HG02610 (cell line): ENCODE results near the gene ABCA1.
"Not testable (repeated sequence)": the region's sequence is repeated elsewhere in the genome, so short reads cannot be mapped to it uniquely, and the experiment has no call there.

Source experiments
- ATAC-seq: cut with Tn5 transposase; IDR thresholded peaks from one replicate; pipeline ENCODE4 v1.9.1; 2021; ENCODE audit warnings: mild to moderate bottlenecking, moderate library complexity; ENCODE audit not compliant: unreplicated experiment

Gene ABCA1

DNA sequence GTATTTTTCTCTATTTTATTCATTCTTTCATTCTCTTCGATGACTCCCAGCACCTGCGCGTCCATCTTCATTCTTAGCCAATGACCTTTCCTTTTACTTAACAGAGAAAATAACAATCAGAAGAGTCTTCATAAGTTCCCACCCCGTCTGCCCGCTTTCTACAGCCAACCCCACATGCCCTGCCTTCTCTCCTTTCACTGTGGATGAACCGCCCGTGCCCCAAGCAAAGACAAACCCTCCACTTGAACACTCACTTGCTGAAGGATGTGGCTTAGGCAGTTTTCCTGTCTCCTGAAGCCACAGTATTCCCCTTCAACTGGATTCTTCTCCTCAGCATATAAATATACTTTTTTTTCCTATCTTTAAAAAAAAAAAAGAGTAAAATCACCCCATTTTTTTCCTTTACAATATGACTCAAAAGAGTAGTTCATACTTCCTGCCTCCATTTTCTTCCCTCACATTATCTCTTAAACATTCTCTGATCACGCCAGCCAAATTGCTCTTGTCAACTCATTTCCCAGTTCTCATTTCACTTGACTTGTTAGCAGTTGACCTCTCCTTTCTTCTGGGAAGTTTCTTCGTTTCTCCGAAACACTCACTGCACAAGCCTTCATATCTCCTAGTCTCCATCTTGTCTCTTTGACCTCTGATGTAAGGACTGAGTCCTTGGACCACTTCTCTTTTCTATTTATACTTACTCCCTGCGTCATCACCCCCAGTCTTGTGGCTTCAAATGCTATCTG lies 153.0 kb downstream of the ABCA1 start:
- peak; percentile 87 for ATAC-seq

DNA sequence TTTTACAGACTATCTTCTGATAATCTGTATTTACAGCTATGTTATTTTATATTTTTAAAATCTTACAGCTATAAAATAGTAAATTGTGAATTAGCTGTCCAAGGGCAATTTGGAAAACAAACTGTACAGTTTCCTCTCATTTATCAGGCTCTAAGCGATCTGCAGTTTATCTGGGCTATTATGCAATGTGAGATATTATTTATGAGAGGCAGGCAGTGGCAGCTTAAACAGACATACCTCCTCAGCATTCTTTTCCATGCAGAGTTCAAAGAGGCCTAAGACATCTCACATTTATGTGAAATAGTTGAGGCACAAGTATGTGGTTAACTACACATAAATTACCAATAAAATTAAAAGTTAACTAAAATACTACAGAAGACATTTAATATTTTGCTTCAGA lies 153.8 kb downstream of the ABCA1 start:
- ATAC-seq = no peak

- ATAC-seq = peak; percentile 38
These were observed 155.0 kb downstream of the ABCA1 start for GRCh38 chr9:104772714-104773510.

DNA sequence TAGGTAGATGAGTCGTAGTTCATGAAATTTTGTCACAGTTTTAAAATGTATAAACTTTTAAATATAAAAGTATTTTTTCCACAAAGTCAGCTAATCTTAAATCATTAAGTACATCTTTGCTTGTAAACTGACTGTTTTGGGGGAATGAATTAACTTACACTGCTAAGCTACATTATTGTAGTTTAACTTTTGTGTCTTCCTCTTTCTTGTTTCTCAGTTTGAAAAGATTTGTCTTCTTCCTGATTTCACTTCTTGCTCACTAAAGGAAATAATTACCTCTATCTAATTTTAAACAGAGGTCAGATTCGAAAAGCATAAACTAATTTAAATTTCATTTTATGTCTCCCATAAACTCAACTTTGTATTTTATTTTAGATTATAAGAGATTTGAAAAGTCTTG lies 158.3 kb downstream of the ABCA1 start:
- no peak for ATAC-seq

GRCh38 chr9:104769029-104769428 lies 158.9 kb downstream of the ABCA1 start:
- ATAC-seq = not testable (repeated sequence)

DNA sequence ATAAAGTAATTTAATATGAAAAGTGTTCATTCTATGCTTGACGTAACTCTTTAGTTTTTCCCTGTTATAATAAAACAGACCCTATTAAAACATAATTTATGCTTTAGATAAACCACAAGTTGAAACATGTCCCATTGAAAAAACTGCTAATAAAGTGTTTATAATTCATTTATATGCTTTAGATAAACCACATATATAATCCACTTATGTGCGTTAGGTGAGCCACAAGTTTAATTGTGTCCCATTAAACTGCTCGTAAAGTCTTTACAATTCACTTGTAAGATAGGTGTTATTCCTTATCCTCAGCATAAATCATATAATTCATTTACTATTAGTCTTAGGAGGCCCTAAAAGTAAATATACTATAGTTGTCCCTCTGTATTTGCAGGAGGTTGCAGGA lies 160.4 kb downstream of the ABCA1 start:
- no peak for ATAC-seq

GRCh38 chr9:104766025-104766424 lies 161.9 kb downstream of the ABCA1 start:
- ATAC-seq = no peak

DNA sequence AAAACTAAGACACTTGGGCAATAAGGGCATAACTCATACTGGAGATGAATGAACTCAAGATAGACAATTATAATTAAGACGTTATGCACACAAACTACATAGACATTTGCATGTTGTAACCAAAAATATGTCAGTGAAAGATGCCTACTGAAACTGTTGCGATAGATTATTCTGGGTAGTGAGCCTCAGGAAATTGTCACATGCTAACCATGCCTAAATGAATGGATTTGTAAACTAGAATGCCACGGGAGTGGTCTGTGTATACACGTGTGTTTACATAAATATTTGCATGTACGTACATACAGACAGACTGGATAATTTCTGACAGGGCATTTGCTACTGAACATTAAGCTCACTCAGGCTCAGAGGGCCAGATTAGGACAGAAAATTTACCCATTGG lies 162.8 kb downstream of the ABCA1 start:
- ATAC-seq = peak; percentile 35

DNA sequence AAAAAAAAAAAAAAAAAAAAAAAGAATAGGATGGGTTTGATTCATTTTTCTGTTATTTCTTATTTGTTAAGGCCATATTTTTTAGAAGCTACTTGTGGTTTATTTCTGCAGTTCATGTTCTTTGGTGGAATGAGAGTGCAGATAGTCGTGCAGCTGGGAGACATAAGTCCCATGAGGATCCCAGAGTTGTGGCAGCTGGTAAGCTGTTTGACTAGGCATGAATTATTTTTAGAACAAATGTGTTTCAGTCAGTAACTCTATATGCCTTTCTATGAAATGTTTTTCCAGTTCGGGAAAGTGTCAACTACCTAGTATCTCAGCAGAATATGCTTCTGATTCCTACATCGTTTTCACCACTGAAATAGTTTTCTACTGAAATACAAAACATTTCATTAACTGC lies 169.0 kb downstream of the ABCA1 start:
- peak; percentile 52 for ATAC-seq

GRCh38 chr9:104750185-104750767 lies 177.7 kb downstream of the ABCA1 start:
- peak; percentile 27 for ATAC-seq

- ATAC-seq = no peak
These were observed 179.5 kb downstream of the ABCA1 start for GRCh38 chr9:104748359-104749031.

DNA sequence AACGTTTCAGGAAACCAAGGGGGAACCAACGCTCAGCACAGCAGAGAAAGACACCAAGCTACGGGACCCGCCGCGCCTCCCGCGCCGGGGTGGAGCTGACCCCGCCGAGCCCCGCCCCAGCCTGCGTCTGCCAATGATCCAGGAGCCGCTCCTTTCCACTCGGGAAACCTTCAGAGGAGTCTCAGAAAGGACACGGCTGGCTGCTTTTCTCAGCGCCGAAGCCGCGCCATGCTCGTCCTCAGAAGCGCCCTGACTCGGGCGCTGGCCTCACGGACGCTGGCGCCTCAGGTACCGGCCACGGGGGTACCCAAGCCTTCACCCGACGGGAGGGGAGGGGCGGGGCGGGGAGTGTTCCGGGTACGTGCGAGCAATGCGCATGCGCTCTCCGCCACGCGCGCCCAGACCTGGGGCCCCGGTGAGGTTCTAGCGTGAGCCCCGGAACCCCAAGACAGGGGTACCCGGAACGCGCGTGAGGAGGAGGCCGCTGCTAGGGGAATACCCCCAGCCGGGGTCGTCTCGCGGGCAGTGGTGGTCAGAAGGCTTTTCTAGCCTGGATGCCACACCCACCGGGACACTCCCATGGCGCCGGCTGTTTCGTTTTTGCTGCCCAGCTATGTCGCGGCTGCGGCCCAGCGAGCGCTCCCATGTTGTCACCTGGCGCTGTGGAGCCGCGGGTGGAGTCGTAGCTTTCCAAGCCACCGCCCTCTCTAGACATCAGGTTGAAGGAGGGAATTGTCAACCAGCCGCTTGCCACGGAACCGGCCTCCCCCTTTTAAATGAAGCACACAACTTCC lies 180.2 kb downstream of the ABCA1 start, which contains the start of gene NIPSNAP3A:
Gene NIPSNAP3A, plus strand, starts transcription at position 119 of the 794 bp plus-strand sequence. Its CDS starts 110 bp downstream, at position 229.
- ATAC-seq = peak; percentile 87

DNA sequence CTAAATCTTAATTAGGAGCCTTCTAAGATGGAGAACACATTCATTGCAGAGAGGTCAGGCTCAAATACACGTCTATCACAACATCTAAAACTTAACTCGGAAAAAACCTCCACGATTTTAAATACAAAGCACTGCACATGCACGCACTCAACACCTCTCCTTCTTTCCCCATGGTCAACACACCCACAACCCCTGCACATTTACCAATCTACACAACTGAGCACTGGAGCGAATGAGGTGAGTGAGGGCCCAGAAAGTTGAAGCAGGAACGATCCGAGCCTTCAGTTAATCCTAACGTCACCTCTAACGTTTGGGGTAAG lies 180.8 kb downstream of the ABCA1 start:
- ATAC-seq = no peak

- ATAC-seq = no peak
These were observed 181.2 kb downstream of the ABCA1 start for GRCh38 chr9:104746798-104747197.

DNA sequence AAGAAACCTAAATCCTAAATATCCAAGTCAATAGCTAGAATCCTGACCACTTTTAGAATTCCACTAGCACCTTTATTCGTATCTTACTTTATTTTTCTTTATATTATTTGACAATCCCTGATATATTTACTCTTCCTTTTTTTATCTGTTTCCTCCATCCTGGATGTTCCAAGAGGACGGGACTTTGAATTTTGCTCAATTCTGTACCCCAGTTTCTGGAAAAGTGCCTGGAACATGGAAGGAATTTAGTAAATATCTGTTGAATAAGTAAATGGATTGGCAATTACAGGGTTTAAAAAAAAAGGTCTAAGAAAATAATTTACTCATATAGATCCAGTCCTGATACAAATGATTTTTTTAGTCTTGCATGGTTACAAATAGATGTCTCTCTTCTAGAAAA lies 181.7 kb downstream of the ABCA1 start:
- no peak for ATAC-seq

DNA sequence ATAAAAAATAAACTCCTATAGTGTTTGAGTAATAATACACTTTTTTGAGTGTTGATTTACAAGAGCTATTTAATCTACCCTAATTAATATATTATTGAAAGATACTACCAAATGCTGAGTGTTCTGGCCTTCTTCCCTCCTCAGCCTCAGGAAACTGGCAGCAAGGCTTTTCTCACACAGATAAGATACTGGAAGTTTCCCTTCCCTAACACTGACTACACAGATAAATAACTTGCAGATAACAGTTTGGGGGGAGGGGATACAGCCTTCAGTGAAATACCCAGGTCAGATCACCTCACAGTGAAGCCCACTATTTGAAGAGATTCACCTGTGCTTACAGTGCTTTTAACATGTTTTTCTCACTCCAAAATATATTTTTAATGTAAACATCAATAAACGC lies 182.1 kb downstream of the ABCA1 start:
- ATAC-seq = no peak

DNA sequence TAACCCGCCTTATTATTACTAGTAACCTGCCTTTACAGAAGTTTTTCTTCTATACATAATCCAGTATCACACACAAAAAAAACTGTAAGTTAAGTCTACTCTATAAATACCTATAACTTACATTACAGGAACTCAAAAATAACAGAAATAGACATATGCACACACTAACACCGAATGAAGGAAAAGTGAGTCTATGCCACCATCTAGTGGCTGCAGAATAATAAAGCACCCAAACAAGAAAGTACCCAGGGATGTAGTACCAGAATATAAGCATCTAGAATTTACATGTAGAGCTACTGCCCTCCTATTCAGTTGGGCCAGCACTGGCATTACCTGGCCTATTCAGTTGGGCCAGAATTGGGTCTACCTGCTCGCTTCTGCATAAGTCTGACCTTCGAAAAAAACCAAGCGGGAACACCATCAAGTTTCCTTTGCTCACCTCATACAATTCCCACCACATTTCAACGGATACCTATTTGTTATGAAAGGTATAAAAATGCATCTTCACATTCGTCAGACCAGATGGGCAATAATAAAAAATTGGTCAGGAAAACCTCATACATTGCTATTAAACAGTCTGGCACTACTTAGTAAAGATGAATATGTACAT lies 184.5 kb downstream of the ABCA1 start:
- ATAC-seq = peak; percentile 37

DNA sequence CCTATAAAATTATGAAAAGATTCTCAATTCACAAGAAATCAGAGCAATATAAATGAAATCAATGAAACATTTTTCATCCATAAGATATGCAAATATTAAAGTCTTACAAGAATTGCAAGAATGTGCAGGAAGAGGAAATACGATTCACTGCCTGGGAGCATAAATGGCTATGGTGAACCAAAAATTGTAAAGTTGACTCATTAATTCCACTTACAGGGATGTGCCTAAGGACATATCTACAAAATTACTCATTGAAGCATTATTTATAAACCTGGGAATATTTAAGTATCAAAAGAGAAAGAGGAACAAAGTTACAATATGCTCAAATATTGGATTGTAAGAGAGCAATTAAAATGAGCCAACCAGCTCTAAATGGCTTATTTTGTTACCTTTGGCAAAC lies 187.3 kb downstream of the ABCA1 start:
- ATAC-seq = no peak

- ATAC-seq = no peak
These were observed 189.5 kb downstream of the ABCA1 start for GRCh38 chr9:104738452-104738851.
